ENCODE measurements around the gene AXIN2.
A peak's percentile ranks its signal among the peaks of the same experiment; 100 is the strongest.

AXIN2 gene, protein sequence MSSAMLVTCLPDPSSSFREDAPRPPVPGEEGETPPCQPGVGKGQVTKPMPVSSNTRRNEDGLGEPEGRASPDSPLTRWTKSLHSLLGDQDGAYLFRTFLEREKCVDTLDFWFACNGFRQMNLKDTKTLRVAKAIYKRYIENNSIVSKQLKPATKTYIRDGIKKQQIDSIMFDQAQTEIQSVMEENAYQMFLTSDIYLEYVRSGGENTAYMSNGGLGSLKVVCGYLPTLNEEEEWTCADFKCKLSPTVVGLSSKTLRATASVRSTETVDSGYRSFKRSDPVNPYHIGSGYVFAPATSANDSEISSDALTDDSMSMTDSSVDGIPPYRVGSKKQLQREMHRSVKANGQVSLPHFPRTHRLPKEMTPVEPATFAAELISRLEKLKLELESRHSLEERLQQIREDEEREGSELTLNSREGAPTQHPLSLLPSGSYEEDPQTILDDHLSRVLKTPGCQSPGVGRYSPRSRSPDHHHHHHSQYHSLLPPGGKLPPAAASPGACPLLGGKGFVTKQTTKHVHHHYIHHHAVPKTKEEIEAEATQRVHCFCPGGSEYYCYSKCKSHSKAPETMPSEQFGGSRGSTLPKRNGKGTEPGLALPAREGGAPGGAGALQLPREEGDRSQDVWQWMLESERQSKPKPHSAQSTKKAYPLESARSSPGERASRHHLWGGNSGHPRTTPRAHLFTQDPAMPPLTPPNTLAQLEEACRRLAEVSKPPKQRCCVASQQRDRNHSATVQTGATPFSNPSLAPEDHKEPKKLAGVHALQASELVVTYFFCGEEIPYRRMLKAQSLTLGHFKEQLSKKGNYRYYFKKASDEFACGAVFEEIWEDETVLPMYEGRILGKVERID

DNA sequence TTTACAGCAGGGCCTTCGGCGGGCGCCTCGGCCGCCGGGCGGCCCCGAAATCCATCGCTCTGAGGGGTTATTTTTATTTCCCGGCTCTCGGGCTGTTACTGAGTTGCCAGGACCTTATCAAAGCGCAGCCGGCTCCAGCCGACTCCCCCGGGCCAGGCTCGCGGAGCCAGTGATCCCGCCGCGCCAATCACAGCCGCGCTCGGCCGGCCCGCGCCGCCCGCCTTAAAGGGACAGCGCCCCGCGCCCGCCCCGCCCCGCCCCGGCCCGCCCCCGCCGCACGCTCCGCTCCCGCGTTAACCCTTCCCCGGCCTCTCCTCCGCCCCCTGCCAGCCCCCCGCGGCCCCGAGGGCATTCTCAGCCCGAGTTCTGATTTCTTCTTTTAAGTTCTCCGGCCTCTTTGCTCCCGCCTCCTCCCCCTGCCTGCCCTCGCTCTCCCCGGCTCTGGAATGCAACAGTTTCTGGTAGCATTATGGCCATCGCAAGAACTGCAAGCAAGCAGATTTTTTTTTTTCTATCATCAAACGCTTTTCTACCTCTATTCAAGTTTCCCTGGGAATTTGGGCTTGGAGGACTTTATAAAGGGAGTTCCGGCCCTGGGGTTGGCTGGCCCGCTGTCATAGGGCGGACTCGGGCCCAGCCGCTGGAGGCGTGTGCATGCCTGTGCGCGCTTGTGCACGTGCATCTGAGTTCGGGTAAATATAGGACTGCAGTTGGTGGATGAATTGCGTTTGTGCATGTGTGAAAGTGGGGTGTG lies at the start of gene AXIN2:
TSS of gene AXIN2 (minus strand) at position 197 of the 754 bp plus-strand sequence. CDS start 3,028 bp downstream, outside the sequence.
- ChIA-PET CTCF (no interaction called here), POLR2A (no interaction called here)
- peak; percentile 90 for DNase-seq (ENCODE audit: extremely low spot score)
- TF ChIP-seq, protein P1, sequence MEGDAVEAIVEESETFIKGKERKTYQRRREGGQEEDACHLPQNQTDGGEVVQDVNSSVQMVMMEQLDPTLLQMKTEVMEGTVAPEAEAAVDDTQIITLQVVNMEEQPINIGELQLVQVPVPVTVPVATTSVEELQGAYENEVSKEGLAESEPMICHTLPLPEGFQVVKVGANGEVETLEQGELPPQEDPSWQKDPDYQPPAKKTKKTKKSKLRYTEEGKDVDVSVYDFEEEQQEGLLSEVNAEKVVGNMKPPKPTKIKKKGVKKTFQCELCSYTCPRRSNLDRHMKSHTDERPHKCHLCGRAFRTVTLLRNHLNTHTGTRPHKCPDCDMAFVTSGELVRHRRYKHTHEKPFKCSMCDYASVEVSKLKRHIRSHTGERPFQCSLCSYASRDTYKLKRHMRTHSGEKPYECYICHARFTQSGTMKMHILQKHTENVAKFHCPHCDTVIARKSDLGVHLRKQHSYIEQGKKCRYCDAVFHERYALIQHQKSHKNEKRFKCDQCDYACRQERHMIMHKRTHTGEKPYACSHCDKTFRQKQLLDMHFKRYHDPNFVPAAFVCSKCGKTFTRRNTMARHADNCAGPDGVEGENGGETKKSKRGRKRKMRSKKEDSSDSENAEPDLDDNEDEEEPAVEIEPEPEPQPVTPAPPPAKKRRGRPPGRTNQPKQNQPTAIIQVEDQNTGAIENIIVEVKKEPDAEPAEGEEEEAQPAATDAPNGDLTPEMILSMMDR (IDR thresholded peaks at IDR 0.05; ENCODE audit: control extremely low read depth, extremely low read depth, low read depth, missing control alignments): no peak

DNA sequence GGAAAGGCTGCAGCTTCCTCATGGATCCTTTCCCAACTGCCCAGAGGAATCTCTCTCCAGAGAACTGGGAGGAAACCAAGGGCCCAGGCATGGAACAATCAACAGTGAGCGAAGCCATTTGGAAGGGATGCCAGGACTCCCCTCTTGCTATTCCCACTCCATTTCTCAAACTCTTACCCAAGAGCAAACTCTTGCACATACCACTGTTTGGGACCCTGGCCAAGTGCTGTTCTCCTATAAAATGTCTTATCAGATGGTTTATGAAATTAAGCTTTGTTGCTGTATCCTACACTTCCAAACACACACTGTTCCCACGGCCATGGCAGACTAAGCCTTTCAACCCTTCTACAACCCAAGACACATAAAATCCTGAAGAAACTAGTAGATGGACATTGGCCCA lies 48.3 kb upstream of the AXIN2 start:
- CTCF ChIA-PET: no interaction called here
- TF ChIP-seq, protein P1 (IDR thresholded peaks at IDR 0.05; ENCODE audit: control extremely low read depth, extremely low read depth, low read depth, missing control alignments): no peak
- POLR2A ChIA-PET: no interaction called here
- no peak for DNase-seq (ENCODE audit: extremely low spot score)

DNA sequence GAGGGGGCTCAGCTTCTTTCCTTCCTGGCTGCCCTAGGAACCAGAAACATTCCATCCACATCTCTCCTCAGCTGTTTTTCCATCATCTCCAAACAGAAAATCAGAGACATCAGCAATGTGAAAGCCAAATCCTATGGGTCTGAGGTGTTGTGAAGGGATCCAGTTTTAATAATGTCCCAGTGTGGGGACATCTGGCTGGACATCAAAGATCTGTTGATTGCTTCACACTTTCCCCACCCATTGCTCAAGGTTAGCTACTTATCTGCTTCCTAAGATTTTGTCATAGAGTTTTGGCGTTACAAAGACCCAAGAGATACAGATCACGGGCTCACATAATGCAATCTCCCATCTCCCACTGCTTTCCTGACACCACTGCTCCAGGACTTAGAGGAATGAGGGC lies 47.8 kb upstream of the AXIN2 start:
- CTCF ChIA-PET: no interaction called here
- TF ChIP-seq, protein P1 (IDR thresholded peaks at IDR 0.05; ENCODE audit: control extremely low read depth, extremely low read depth, low read depth, missing control alignments): no peak
- POLR2A ChIA-PET: no interaction called here
- DNase-seq (ENCODE audit: extremely low spot score): no peak

DNA sequence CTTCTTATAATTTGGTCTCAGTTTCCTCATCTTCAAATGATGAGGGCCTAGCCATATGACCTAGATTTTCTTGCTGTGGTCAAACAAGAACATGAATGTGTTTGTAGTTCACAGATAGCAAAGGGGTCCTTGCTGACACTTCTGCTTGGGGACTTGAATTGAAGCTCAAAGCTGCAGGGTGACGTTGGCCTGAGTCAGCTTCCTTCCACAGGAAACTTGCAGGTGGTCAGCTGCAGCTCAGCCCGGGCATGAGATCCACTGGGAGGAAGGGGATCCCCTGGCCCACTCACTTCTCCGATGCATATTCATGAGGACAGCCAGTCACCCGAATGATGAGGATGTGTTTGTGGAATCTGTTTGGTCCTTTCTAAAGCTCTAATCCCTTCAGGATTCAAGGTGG lies 42.6 kb upstream of the AXIN2 start:
- CTCF ChIA-PET: no interaction called here

DNA sequence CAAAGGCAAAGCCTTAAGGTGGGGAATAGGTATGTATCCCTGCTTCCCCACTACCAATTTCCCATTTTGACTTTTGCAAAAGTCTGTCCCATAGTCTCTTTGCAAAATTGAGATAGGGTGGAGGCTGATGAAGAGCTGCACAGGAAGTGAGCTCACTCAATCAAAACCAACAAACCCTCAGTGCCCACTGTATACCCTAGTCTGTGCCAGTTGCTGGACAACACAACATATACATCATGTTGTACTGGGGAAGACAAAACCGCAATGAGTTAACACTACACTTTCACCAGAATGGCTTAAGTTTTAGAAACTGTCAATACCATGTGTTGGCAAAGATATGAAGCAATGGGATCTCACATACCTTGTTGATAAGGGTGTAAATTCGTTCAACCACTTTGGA lies 40.4 kb upstream of the AXIN2 start:
- TF ChIP-seq, protein P1 (IDR thresholded peaks at IDR 0.05; ENCODE audit: control extremely low read depth, extremely low read depth, low read depth, missing control alignments): no peak
- POLR2A ChIA-PET: interaction anchor here (0.6 kb wide), 1 partner anchor 137 kb away, joined by 3 read pairs; no protein-coding TSS in a partner anchor
- CTCF ChIA-PET: no interaction called here
- no peak for DNase-seq (ENCODE audit: extremely low spot score)

More for the DNA sequence above, 42.6 kb upstream of the AXIN2 start:
- POLR2A ChIA-PET: no interaction called here
- TF ChIP-seq, protein P1 (IDR thresholded peaks at IDR 0.05; ENCODE audit: control extremely low read depth, extremely low read depth, low read depth, missing control alignments): no peak
- DNase-seq (ENCODE audit: extremely low spot score): no peak

DNA sequence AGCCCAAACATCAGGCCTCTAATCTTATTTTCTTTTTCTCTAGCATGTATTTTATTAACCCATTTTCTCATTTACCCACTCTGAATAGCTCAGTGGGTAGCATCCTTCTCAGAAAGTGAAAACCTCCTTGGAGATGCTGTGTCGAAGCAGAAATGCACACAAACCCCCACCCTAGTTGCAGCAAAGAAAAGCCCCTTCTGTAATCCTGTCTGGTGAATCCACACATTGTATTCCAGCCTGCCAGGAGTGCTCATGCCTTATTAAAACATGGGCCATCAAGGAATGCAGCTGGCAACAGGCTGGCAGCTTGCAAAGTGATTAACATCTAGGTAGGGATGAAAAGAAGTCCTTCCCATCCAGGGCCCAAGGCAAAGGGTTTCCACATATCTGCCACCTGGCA lies 39.7 kb upstream of the AXIN2 start:
- ChIA-PET CTCF (no interaction called here), POLR2A (no interaction called here)
- no peak for DNase-seq (ENCODE audit: extremely low spot score)
- TF ChIP-seq, protein P1 (IDR thresholded peaks at IDR 0.05; ENCODE audit: control extremely low read depth, extremely low read depth, low read depth, missing control alignments): no peak
